Tibial nerve (tissue), 4 donors: ENCODE measurements around the gene PEDS1.

Source experiments
- EP300 ChIP-seq, 2 donors: sonication (generic); formaldehyde crosslinking; IDR thresholded peaks; one replicate each; pipeline ENCODE4 v1.6.1; 2017; ENCODE audit warnings: antibody characterized with exemption in 2 of 2, mild to moderate bottlenecking in 1 of 2
- POLR2A ChIP-seq, 2 donors: fragments of 450-650 bp; IDR thresholded peaks; one replicate each; pipeline ENCODE4 v1.6.1; 2017; ENCODE audit warnings: antibody characterized with exemption in 2 of 2, mild to moderate bottlenecking in 2 of 2, moderate library complexity in 2 of 2
- TF ChIP-seq, protein P1 (sequence below), 5 experiments: fragments of 200-600 bp in 3 of 5; fragments of 450-650 bp in 2 of 5; sonication (generic) in 3 of 5; IDR thresholded peaks; one replicate each; pipeline ENCODE4 v1.5.1; 2016 to 2019; ENCODE audit warnings: antibody characterized with exemption in 5 of 5, mild to moderate bottlenecking in 3 of 5, moderate library complexity in 2 of 5

DNA sequence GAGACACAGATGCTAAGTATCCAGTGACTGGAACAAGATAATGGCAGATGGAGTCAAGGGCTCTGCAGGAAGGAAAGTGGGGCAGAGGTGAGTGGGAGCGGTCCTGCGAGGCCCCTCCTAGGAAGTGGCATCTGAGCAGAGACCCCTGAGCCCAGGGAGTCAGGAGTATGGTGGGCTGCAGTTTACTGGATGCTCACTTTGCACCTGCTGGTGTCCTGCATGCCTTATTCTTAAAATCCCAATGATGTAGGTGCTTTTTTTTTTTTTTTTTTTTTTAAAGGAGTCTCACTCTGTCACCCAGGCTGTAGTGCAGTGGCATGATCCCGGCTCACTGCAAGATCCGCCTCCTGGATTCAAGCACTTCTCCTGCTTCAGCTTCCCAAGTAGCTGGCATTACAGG is 42.7 kb upstream of the PEDS1 start:
- TF ChIP-seq, protein P1, sequence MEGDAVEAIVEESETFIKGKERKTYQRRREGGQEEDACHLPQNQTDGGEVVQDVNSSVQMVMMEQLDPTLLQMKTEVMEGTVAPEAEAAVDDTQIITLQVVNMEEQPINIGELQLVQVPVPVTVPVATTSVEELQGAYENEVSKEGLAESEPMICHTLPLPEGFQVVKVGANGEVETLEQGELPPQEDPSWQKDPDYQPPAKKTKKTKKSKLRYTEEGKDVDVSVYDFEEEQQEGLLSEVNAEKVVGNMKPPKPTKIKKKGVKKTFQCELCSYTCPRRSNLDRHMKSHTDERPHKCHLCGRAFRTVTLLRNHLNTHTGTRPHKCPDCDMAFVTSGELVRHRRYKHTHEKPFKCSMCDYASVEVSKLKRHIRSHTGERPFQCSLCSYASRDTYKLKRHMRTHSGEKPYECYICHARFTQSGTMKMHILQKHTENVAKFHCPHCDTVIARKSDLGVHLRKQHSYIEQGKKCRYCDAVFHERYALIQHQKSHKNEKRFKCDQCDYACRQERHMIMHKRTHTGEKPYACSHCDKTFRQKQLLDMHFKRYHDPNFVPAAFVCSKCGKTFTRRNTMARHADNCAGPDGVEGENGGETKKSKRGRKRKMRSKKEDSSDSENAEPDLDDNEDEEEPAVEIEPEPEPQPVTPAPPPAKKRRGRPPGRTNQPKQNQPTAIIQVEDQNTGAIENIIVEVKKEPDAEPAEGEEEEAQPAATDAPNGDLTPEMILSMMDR (IDR thresholded peaks at IDR 0.05), result no peak
- TF ChIP-seq EP300 (IDR thresholded peaks at IDR 0.05) (no peak), POLR2A (IDR thresholded peaks at IDR 0.05) (no peak)
